ENCODE results near the gene SLAMF6. TPM values are rescaled to one million over a fixed set of nuclear protein-coding genes. Genes with fewer than 3 reads are reported as not detected.

The SLAMF6 gene
- total and polyA plus RNA-seq, 10 of the 15 experiments (the other 5 are each of a cell fraction or from before 2014, with no cell fraction given) = 20.5 to 89.6 (median 36.5) TPM

GRCh38 chr1:160486453-160486852 is 36.6 kb downstream of the SLAMF6 start (continued):
- TF ChIP-seq POLR2AphosphoS2 (IDR thresholded peaks at IDR 0.05; ENCODE audit: low read depth, low read length) = no peak
- TF ChIP-seq RFX5 (IDR thresholded peaks at IDR 0.05; ENCODE audit: low read depth, low read length) = no peak

- in situ Hi-C loops (cut with MboI) (no loop called here), intact Hi-C loops (cut with micrococcal nuclease; ENCODE audit: unreplicated experiment) (no loop called here)
- no peak for TF ChIP-seq FOXK2 (IDR thresholded peaks at IDR 0.05)
- TF ChIP-seq TCF3 (IDR thresholded peaks at IDR 0.05; ENCODE audit: borderline replicate concordance, insufficient read depth, low read depth, low read length) = no peak
- TF ChIP-seq NFYB (IDR thresholded peaks at IDR 0.05; ENCODE audit: insufficient read depth, low read depth, low read length) = no peak
- peak; percentile 85 for TF ChIP-seq POLR2AphosphoS2 (IDR thresholded peaks at IDR 0.05; ENCODE audit: low read depth, low read length)
- H3K4me1 ChIP-seq (ENCODE audit: control insufficient read depth, insufficient read depth, low read length) = peaks cover 5% of the 10 kb centered on the region; the same call in 1 of the 2 replicates
- ChIA-PET CTCF (interaction anchor here (0.6 to 1.8 kb wide), 5 partner anchors 22 to 139 kb away, joined by 3 to 10 read pairs (median 4); no protein-coding TSS in a partner anchor), SMC1A (ENCODE audit: uncharacterized antibody, unreplicated experiment) (interaction anchor here (0.9 to 2.9 kb wide), 22 partner anchors 10 to 219 kb away, joined by 3 to 19 read pairs (median 5); partner anchors contain the start of gene SLAMF6), RAD21 (ENCODE audit: unreplicated experiment) (interaction anchor here (0.8 to 4.5 kb wide), 7 partner anchors 18 to 66 kb away, joined by 3 to 25 read pairs (median 5); no protein-coding TSS in a partner anchor), POLR2A (interaction anchor here (0.5 to 2.4 kb wide), 5 partner anchors 15 to 39 kb away, joined by 3 to 9 read pairs (median 3); partner anchors contain the start of gene SLAMF6)
- H4K20me1 ChIP-seq (ENCODE audit: control insufficient read depth, insufficient read depth) = no peaks in the 10 kb centered on the region
- no peak overlapping the region for H3K27ac ChIP-seq (ENCODE audit: control insufficient read depth, insufficient read depth)
- H3K36me3 ChIP-seq (ENCODE audit: control insufficient read depth in 2 of 2, insufficient read depth in 2 of 2, low read length in 1 of 2) = peaks cover 2 to 16% of the 10 kb centered on the region in 2 experiments; a peak in 3 of 4 replicates
- ATAC-seq (peak; percentile 30; the same call in 2 of the 3 replicates), DNase-seq (ENCODE audit: low read depth, low spot score) (no peak), FAIRE-seq (no peak)
- 75% methylated on average over 2 of the region's 2 CpGs for WGBS (ENCODE audit: insufficient coverage, insufficient replicate concordance, low lambda C conversion rate, missing lambda C conversion rate)
- BruUV-seq (replicated peaks) = no TSS peak
- no peak overlapping the region for H3K9ac ChIP-seq (ENCODE audit: control insufficient read depth, insufficient read depth, low read length)
- H3K4me2 ChIP-seq (ENCODE audit: control insufficient read depth, insufficient read depth) = no peak overlapping the region
- H3K9me3 ChIP-seq (replicated peaks; ENCODE audit: control insufficient read depth, insufficient read depth, low read length) = peaks cover 5% of the 10 kb centered on the region; the same call in 1 of the 3 replicates
- H3K4me3 ChIP-seq = no peak overlapping the region
- H3K27me3 ChIP-seq (replicated peaks in 1 of 2; ENCODE audit: control insufficient read depth in 2 of 2, insufficient read depth in 2 of 2, low read length in 1 of 2) = no peaks in the 10 kb centered on the region
- no peak overlapping the region for H2AFZ ChIP-seq (ENCODE audit: control insufficient read depth, low read depth, low read length)
- H3K79me2 ChIP-seq (ENCODE audit: control insufficient read depth, insufficient read depth, low read length) = no peaks in the 10 kb centered on the region
These were observed 39.4 kb downstream of the SLAMF6 start for GRCh38 chr1:160483505-160484185.
